DMS79 (cell line): Measurements from ENCODE around the gene TMEM175.

Source experiments
- DNase-seq: peaks from one replicate; lab custom pipeline; 2025; lab: John Stamatoyannopoulos, UW

Gene TMEM175

GRCh38 chr4:898869-899555 lies 33.2 kb upstream of the TMEM175 start:
- DNase-seq, result no peak

DNA sequence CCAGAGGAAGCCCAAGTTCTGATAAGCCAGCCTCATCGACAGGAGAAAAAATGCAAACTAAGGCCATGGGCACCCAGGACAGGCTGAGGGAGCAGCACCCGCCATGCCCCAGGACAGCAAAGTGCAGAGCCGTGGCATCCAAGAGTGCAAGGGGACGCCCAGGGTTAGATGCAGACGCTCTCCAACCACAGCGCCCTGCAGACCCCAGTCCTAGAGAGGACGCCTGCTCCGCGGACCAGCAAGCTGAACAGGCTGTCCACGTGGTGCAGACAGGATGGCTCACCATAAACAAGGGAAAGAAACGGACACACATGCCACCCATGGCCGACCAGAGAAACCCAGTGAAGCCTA lies 32.7 kb upstream of the TMEM175 start:
- DNase-seq, result no peak

GRCh38 chr4:900073-900472 lies 32.2 kb upstream of the TMEM175 start:
- DNase-seq, result no peak

GRCh38 chr4:900721-901120 lies 31.5 kb upstream of the TMEM175 start:
- no peak for DNase-seq

- no peak for DNase-seq
Measured at GRCh38 chr4:901192-901910, 30.9 kb upstream of the TMEM175 start.

GRCh38 chr4:903066-904046 lies 28.9 kb upstream of the TMEM175 start:
- DNase-seq, result no peak

DNA sequence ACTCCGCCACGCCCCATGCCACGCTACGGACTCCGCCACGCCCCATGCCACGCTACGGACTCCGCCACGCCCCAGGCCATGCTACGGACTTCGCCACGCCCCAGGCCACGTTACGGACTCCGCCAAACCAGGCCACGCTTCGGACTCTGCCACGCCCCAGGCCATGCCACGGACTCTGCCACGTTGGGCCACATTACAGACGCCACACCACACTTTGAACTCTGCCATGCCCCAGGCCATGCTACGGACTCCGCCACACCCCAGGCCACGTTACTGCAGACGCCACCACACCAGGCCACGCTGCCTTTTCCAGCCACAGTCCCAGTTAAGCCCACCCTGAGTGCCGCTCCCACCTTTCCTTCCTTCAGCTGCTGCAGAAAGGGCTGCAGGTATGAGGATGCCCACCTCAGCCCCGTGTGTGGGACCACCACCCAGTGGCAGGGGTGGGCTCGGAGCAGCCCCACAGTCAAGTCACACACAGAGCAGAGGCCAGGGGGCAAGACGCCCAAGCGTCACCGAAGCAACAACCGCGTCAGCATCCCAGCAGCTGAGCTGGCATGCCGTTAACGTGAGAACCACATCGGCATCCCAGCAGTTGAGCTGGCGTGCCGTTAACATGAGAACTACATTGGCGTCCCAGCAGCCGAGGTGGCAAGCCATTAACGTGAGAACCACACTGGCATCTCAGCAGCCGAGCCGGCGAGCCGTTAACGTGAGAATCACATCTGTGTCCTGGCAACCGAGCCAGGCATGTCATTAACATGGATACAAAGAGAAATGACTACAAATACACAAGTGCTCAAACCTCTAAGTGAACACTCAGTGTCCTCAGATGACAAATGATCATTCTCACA lies 26.5 kb upstream of the TMEM175 start:
- no peak for DNase-seq

- no peak for DNase-seq
Measured at GRCh38 chr4:906339-907102, 25.7 kb upstream of the TMEM175 start.

GRCh38 chr4:907103-907400 lies 25.2 kb upstream of the TMEM175 start:
- DNase-seq, result no peak

GRCh38 chr4:907691-908425 lies 24.4 kb upstream of the TMEM175 start:
- DNase-seq, result no peak

GRCh38 chr4:909131-909571 lies 23.1 kb upstream of the TMEM175 start:
- no peak for DNase-seq

DNA sequence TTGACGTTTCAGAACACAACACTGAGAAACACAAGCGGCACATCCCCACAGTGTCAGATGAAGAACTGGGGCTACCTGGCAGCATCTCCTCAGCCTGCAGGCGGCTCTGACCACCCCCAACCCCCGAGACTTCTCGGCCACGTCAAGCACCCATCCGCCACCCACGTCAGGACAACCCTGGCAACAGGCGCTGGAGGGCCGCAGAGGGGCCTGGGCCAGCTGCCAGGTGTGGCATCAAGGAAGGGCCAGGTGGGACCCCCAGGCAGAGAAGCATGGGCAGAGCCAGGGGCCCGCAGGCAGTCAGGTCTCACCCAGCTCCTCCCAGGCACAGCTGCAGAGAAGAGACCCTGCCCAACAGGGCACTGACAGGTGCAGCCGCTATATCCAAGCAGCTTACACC lies 22.4 kb upstream of the TMEM175 start:
- DNase-seq, result no peak

DNA sequence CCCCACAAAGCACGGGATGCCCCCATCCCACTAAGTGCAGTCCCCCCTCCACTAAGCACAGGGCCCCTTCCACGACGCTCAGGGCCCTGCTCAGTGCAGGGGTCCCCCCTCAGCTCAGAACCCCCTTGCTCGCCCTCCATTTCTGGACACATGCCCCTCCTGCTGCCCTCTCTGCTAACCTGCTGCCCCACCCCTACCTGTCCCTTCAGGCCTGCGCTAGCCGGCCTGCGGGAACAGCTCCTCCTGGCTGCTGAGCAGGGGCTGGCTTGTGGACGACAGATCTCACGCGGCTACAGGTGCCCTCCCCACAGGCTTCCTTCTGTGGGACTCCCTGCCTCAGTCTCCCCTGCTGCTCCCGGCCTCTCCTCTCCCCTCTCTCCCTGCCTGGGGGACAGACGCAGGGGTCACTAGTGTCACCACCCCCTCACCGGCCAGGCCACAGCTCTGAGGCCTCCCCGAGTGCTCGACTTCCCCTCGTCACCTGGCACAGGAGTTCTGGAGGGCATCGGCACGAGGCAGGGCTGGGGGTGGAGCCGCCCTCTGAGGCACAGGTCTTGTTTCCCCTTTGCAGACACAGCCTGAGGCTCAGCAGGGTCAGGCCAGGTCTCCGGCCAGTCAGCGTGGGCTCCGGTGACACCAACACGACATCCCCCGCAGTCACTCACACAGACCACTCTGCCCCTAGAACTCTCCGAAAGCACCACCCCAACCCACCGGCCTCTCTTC lies 21.7 kb upstream of the TMEM175 start:
- DNase-seq, result no peak

GRCh38 chr4:911221-911751 lies 21.0 kb upstream of the TMEM175 start:
- no peak for DNase-seq

GRCh38 chr4:911871-912490 lies 20.3 kb upstream of the TMEM175 start:
- DNase-seq, result no peak

DNA sequence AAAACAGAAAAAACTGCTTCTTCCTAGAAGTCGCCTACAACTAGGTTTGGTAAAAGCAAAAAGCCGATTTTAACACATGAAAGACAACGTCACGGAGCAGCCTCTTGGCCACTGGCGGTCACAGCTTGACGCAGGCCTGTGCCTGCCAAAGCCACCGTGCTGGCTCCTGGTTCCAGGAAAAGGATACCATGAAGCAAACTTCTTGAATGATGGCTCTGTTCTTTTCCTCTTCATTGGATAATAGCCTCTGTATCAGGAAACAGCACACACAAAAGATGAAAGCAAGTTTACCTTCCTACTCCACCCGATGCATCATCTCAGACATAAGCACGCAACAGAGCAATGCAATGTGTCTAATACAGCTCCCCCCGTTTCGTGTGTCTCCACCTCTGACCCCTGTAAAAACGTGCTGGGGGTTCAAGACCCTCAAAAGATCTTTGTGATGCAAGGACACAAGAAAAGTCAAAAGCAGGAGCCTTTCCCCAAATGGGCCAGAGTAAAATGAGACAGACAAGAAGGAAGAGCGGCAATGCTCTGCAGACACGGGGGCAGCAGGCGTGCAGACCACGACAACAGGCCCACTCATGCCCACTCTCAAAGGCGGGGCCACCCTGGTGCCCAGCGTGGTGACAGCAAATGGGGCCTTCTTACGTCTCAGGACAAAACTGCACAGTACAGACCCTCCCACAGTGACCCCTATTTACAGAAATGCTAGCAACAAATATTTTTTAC lies 19.5 kb upstream of the TMEM175 start:
- DNase-seq, result no peak

- no peak for DNase-seq
Measured at GRCh38 chr4:913280-913618, 19.0 kb upstream of the TMEM175 start.

DNA sequence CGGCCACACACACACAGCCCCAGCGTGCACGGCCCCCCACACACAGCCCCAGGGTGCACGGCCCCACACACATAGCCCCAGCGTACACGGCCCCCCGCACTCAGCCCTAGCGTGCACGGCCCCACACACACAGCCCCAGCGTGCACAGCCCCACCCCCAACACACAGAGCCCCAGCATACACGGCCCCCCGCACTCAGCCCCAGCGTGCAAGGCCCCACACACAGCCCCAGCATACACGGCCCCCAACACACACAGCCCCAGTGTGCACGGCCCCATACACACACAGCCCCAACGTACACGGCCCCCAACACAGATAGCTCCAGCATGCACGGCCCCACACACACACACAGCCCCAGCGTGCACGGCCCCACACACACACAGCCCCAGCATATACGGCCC lies 17.7 kb upstream of the TMEM175 start:
- DNase-seq, result no peak
